Activated naive CD8-positive, alpha-beta T cell treated with anti-CD3 and anti-CD28 coated beads for 36 hours (primary cell): ENCODE measurements around the gene MYO18A. TPM values are rescaled to one million over a fixed set of nuclear protein-coding genes. Genes with fewer than 3 reads are reported as not detected.

Experiments used
- DNase-seq: peaks from one replicate; pipeline ENCODE4 v3.0.0; 2021
- H3K27ac Mint-ChIP-seq: one replicate; pipeline ENCODE4 v1.8.0; 2022; ENCODE audit warnings: mild to moderate bottlenecking, moderate library complexity, mixed read lengths
- H3K27me3 Mint-ChIP-seq: one replicate; pipeline ENCODE4 v1.8.0; 2022; ENCODE audit warnings: mild to moderate bottlenecking, mixed read lengths
- H3K36me3 Mint-ChIP-seq: one replicate; pipeline ENCODE4 v1.8.0; 2021; ENCODE audit warnings: mild to moderate bottlenecking, mixed read lengths
- H3K4me1 Mint-ChIP-seq: one replicate; pipeline ENCODE4 v1.8.0; 2021; ENCODE audit warnings: mixed read lengths
- H3K4me3 Mint-ChIP-seq: one replicate; pipeline ENCODE4 v1.8.0; 2022; ENCODE audit warnings: mild to moderate bottlenecking, moderate library complexity, mixed read lengths
- H3K9me3 Mint-ChIP-seq: one replicate; pipeline ENCODE4 v1.8.0; 2022; ENCODE audit warnings: mixed read lengths
- total RNA-seq, 2 experiments: library from RNA; stranded (reverse); gene quantifications; one replicate each; pipeline ENCODE4 v1.2.3, GENCODE V29; 2021

MYO18A gene
- total RNA-seq, 2 experiments from 2014 or later: 23.6 to 24.2 TPM

- H3K4me3 Mint-ChIP-seq: no peak overlapping the region
- no peak overlapping the region for H3K27ac Mint-ChIP-seq
- no peaks in the 10 kb centered on the region for H3K36me3 Mint-ChIP-seq
- peaks cover 8% of the 10 kb centered on the region for H3K4me1 Mint-ChIP-seq
- no peak for DNase-seq
- peaks cover 10% of the 10 kb centered on the region for H3K27me3 Mint-ChIP-seq
- H3K9me3 Mint-ChIP-seq: no peaks in the 10 kb centered on the region
Measured at GRCh38 chr17:29048440-29049368, 131.5 kb downstream of the MYO18A start.

- DNase-seq: no peak
- H3K27me3 Mint-ChIP-seq: peaks cover 10% of the 10 kb centered on the region
- no peaks in the 10 kb centered on the region for H3K36me3 Mint-ChIP-seq
- H3K4me1 Mint-ChIP-seq: peaks cover 17% of the 10 kb centered on the region
- H3K9me3 Mint-ChIP-seq: no peaks in the 10 kb centered on the region
- no peak overlapping the region for H3K4me3 Mint-ChIP-seq
- no peak overlapping the region for H3K27ac Mint-ChIP-seq
Measured at GRCh38 chr17:29046473-29046839, 133.7 kb downstream of the MYO18A start.

GRCh38 chr17:29045734-29046472 lies 134.3 kb downstream of the MYO18A start:
- Mint-ChIP-seq H3K9me3 (no peaks in the 10 kb centered on the region), H3K4me3 (no peak overlapping the region), H3K27ac (no peak overlapping the region), H3K36me3 (no peaks in the 10 kb centered on the region), H3K4me1 (peaks cover 17% of the 10 kb centered on the region), H3K27me3 (peaks cover 10% of the 10 kb centered on the region)
- no peak for DNase-seq

GRCh38 chr17:29045026-29045425 lies 135.2 kb downstream of the MYO18A start:
- no peak overlapping the region for H3K4me3 Mint-ChIP-seq
- no peaks in the 10 kb centered on the region for H3K36me3 Mint-ChIP-seq
- peaks cover 17% of the 10 kb centered on the region for H3K4me1 Mint-ChIP-seq
- no peak overlapping the region for H3K27ac Mint-ChIP-seq
- H3K9me3 Mint-ChIP-seq: no peaks in the 10 kb centered on the region
- no peak for DNase-seq
- peaks cover 10% of the 10 kb centered on the region for H3K27me3 Mint-ChIP-seq

- DNase-seq: no peak
- Mint-ChIP-seq H3K4me1 (peaks cover 14% of the 10 kb centered on the region), H3K4me3 (no peak overlapping the region), H3K27me3 (peaks cover 7% of the 10 kb centered on the region), H3K36me3 (no peaks in the 10 kb centered on the region), H3K9me3 (no peaks in the 10 kb centered on the region), H3K27ac (no peak overlapping the region)
Measured at GRCh38 chr17:29043539-29044145, 136.6 kb downstream of the MYO18A start.

GRCh38 chr17:29042679-29043538 lies 137.3 kb downstream of the MYO18A start, which contains the start of gene PIPOX:
TSS of gene PIPOX (plus strand) at chr17:29043141. CDS start at chr17:29043226, 85 bp downstream.
- Mint-ChIP-seq H3K4me3 (peak within 1 kb of the TSS; percentile 40), H3K4me1 (peaks cover 10% of the 10 kb centered on the region), H3K9me3 (no peaks in the 10 kb centered on the region), H3K27ac (peak within 1 kb of the TSS; percentile 57), H3K27me3 (peaks cover 7% of the 10 kb centered on the region), H3K36me3 (no peaks in the 10 kb centered on the region)
- peak; percentile 32 for DNase-seq

- H3K9me3 Mint-ChIP-seq: no peaks in the 10 kb centered on the region
- peak overlapping the region; percentile 57 for H3K27ac Mint-ChIP-seq
- peaks cover 10% of the 10 kb centered on the region for H3K4me1 Mint-ChIP-seq
- H3K27me3 Mint-ChIP-seq: peaks cover 7% of the 10 kb centered on the region
- no peaks in the 10 kb centered on the region for H3K36me3 Mint-ChIP-seq
- DNase-seq: no peak
- H3K4me3 Mint-ChIP-seq: peak overlapping the region; percentile 40
Measured at GRCh38 chr17:29042026-29042678, 138.0 kb downstream of the MYO18A start.

- Mint-ChIP-seq H3K4me1 (peaks cover 10% of the 10 kb centered on the region), H3K9me3 (no peaks in the 10 kb centered on the region), H3K27ac (no peak overlapping the region), H3K36me3 (no peaks in the 10 kb centered on the region), H3K27me3 (peaks cover 3% of the 10 kb centered on the region), H3K4me3 (no peak overlapping the region)
- DNase-seq: no peak
Measured at GRCh38 chr17:29041571-29041970, 138.6 kb downstream of the MYO18A start.

- peaks cover 8% of the 10 kb centered on the region for H3K4me1 Mint-ChIP-seq
- H3K36me3 Mint-ChIP-seq: no peaks in the 10 kb centered on the region
- H3K27me3 Mint-ChIP-seq: peaks cover 3% of the 10 kb centered on the region
- no peaks in the 10 kb centered on the region for H3K9me3 Mint-ChIP-seq
- no peak overlapping the region for H3K27ac Mint-ChIP-seq
- no peak overlapping the region for H3K4me3 Mint-ChIP-seq
- no peak for DNase-seq
Measured at GRCh38 chr17:29041091-29041490, 139.1 kb downstream of the MYO18A start.

GRCh38 chr17:29039764-29040598 lies 140.2 kb downstream of the MYO18A start:
- peaks cover 8% of the 10 kb centered on the region for H3K4me1 Mint-ChIP-seq
- H3K9me3 Mint-ChIP-seq: peaks cover 4% of the 10 kb centered on the region

GRCh38 chr17:29038085-29038795 lies 142.0 kb downstream of the MYO18A start:
- no peak overlapping the region for H3K27ac Mint-ChIP-seq
- no peak for DNase-seq
- peaks cover 16% of the 10 kb centered on the region for H3K27me3 Mint-ChIP-seq
- H3K4me1 Mint-ChIP-seq: peaks cover 8% of the 10 kb centered on the region
- peaks cover 3% of the 10 kb centered on the region for H3K36me3 Mint-ChIP-seq
- H3K4me3 Mint-ChIP-seq: no peak overlapping the region
- H3K9me3 Mint-ChIP-seq: peaks cover 11% of the 10 kb centered on the region

More at GRCh38 chr17:29039764-29040598, 140.2 kb downstream of the MYO18A start:
- no peak for DNase-seq
- Mint-ChIP-seq H3K4me3 (no peak overlapping the region), H3K36me3 (no peaks in the 10 kb centered on the region), H3K27me3 (peaks cover 8% of the 10 kb centered on the region), H3K27ac (no peak overlapping the region)

- Mint-ChIP-seq H3K27ac (no peak overlapping the region), H3K4me3 (no peak overlapping the region), H3K4me1 (peaks cover 7% of the 10 kb centered on the region), H3K27me3 (peaks cover 19% of the 10 kb centered on the region), H3K36me3 (peaks cover 3% of the 10 kb centered on the region), H3K9me3 (peaks cover 11% of the 10 kb centered on the region)
- no peak for DNase-seq
Measured at GRCh38 chr17:29037739-29038084, 142.5 kb downstream of the MYO18A start.

GRCh38 chr17:29036584-29036983 lies 143.6 kb downstream of the MYO18A start:
- no peak overlapping the region for H3K27ac Mint-ChIP-seq

More at GRCh38 chr17:29036584-29036983, 143.6 kb downstream of the MYO18A start:
- DNase-seq: no peak
- Mint-ChIP-seq H3K4me1 (no peaks in the 10 kb centered on the region), H3K4me3 (no peak overlapping the region), H3K9me3 (peaks cover 11% of the 10 kb centered on the region), H3K36me3 (peaks cover 3% of the 10 kb centered on the region), H3K27me3 (peaks cover 30% of the 10 kb centered on the region)
